Peyer's patch (tissue), 4 donors: Measurements from ENCODE around the gene PPRC1. TPM values are rescaled to one million over a fixed set of nuclear protein-coding genes. Genes with fewer than 3 reads are reported as not detected.

Experiments
- DNase-seq, 3 donors: peaks; one replicate each; pipeline ENCODE4 v3.0.0-alpha.2; 2017 to 2019
- H3K27ac ChIP-seq, 4 donors: fragments of 200-600 bp; sonication (generic); one replicate each; pipeline ENCODE4 v1.5.1; 2016 to 2019
- H3K27me3 ChIP-seq, 2 donors: fragments of 200-600 bp; sonication (generic); one replicate each; pipeline ENCODE4 v1.5.1; 2019
- H3K36me3 ChIP-seq, 3 donors: fragments of 200-600 bp; sonication (generic); one replicate each; pipeline ENCODE4 v1.5.1; 2016 to 2019
- H3K4me1 ChIP-seq, 4 donors: fragments of 200-600 bp; sonication (generic); one replicate each; pipeline ENCODE4 v1.5.1; 2016 to 2019
- H3K4me3 ChIP-seq, 4 donors: fragments of 200-600 bp; sonication (generic); 1 replicate in 3 of 4; 2 replicates in 1 of 4; pipeline ENCODE4 v1.5.1; 2016 to 2019; ENCODE audit warnings: mild to moderate bottlenecking in 1 of 4
- H3K9me3 ChIP-seq, 4 donors: fragments of 200-600 bp; sonication (generic); one replicate each; pipeline ENCODE4 v1.5.1; 2016 to 2019; ENCODE audit warnings: mild to moderate bottlenecking in 1 of 4
- CTCF ChIP-seq, 6 experiments: fragments of 450-650 bp in 4 of 6; fragments of 200-600 bp in 2 of 6; sonication (generic) in 1 of 6; IDR thresholded peaks; one replicate each; pipeline ENCODE4 v1.5.1; 2017 to 2019; ENCODE audit warnings: antibody characterized with exemption in 6 of 6, mild to moderate bottlenecking in 3 of 6, moderate library complexity in 1 of 6
- POLR2A ChIP-seq, 2 donors: fragments of 450-650 bp; IDR thresholded peaks; one replicate each; pipeline ENCODE4 v1.5.1; 2017; ENCODE audit warnings: antibody characterized with exemption in 2 of 2, mild to moderate bottlenecking in 2 of 2, moderate library complexity in 2 of 2
- total RNA-seq, 4 donors: library from RNA; depleted of rRNA; stranded (reverse); fragments of >200 nt; gene quantifications; one replicate each; pipeline ENCODE4 v1.1.0, GENCODE V29; 2016

The PPRC1 gene
- total RNA-seq, 4 donors from 2014 or later = 8.6 to 71.0 (median 24.0) TPM

GRCh38 chr10:102139281-102140110, 6.7 kb downstream of the PPRC1 start:
- Histone ChIP-seq H3K27me3 (no peaks in the 10 kb centered on the region), H3K4me1 (peaks cover 0 to 21% (median 2%) of the 10 kb centered on the region in 4 donors), H3K4me3 (no peak overlapping the region), H3K27ac (no peak overlapping the region), H3K9me3 (no peaks in the 10 kb centered on the region), H3K36me3 (peaks cover 0 to 68% (median 0%) of the 10 kb centered on the region in 3 donors)
- TF ChIP-seq CTCF (IDR thresholded peaks at IDR 0.05) (no peak), POLR2A (IDR thresholded peaks at IDR 0.05) (no peak)
- DNase-seq = no peak

DNA sequence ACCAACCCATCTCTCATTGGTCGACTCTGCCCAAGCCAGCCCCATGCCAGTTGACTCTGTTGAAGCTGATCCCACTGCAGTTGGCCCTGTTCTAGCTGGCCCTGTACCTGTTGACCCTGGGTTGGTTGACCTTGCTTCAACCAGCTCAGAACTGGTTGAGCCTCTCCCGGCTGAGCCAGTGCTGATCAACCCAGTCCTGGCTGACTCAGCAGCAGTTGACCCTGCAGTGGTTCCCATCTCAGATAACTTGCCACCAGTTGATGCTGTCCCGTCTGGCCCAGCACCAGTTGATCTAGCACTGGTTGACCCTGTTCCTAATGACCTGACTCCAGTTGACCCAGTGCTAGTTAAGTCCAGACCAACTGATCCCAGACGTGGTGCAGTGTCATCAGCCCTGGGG, 7.4 kb downstream of the PPRC1 start:
- Histone ChIP-seq H3K27me3 (no peaks in the 10 kb centered on the region), H3K27ac (no peak overlapping the region), H3K9me3 (no peaks in the 10 kb centered on the region), H3K4me3 (no peak overlapping the region), H3K4me1 (peaks cover 0 to 14% (median 0%) of the 10 kb centered on the region in 4 donors), H3K36me3 (peaks cover 0 to 75% (median 0%) of the 10 kb centered on the region in 3 donors)
- DNase-seq = no peak
- TF ChIP-seq CTCF (IDR thresholded peaks at IDR 0.05) = no peak
- no peak for TF ChIP-seq POLR2A (IDR thresholded peaks at IDR 0.05)

- no peak for TF ChIP-seq POLR2A (IDR thresholded peaks at IDR 0.05)
- no peak for TF ChIP-seq CTCF (IDR thresholded peaks at IDR 0.05)
- H3K4me1 ChIP-seq = peaks cover 0 to 7% (median 0%) of the 10 kb centered on the region in 4 donors
- no peak overlapping the region for H3K27ac ChIP-seq
- DNase-seq = no peak
- no peaks in the 10 kb centered on the region for H3K9me3 ChIP-seq
- no peaks in the 10 kb centered on the region for H3K27me3 ChIP-seq
- no peak overlapping the region for H3K4me3 ChIP-seq
- H3K36me3 ChIP-seq = peaks cover 0 to 75% (median 0%) of the 10 kb centered on the region in 3 donors
These were observed 8.2 kb downstream of the PPRC1 start for GRCh38 chr10:102140913-102141540.

- Histone ChIP-seq H3K27me3 (no peaks in the 10 kb centered on the region), H3K4me1 (peaks cover 0 to 2% (median 0%) of the 10 kb centered on the region in 4 donors), H3K36me3 (peaks cover 0 to 76% (median 0%) of the 10 kb centered on the region in 3 donors), H3K4me3 (no peak overlapping the region), H3K27ac (no peak overlapping the region), H3K9me3 (no peaks in the 10 kb centered on the region)
- TF ChIP-seq POLR2A (IDR thresholded peaks at IDR 0.05) (no peak), CTCF (IDR thresholded peaks at IDR 0.05) (no peak)
- DNase-seq = no peak
These were observed 8.8 kb downstream of the PPRC1 start for GRCh38 chr10:102141583-102142107.

GRCh38 chr10:102146971-102147428, 14.2 kb downstream of the PPRC1 start:
- no peak for DNase-seq
- Histone ChIP-seq H3K27ac (no peak overlapping the region), H3K9me3 (no peaks in the 10 kb centered on the region), H3K36me3 (peaks cover 0 to 63% (median 0%) of the 10 kb centered on the region in 3 donors), H3K4me3 (no peak overlapping the region), H3K4me1 (peaks cover 0 to 5% (median 0%) of the 10 kb centered on the region in 4 donors), H3K27me3 (no peaks in the 10 kb centered on the region)
- TF ChIP-seq POLR2A (IDR thresholded peaks at IDR 0.05) (no peak), CTCF (IDR thresholded peaks at IDR 0.05) (no peak)
